ENCODE measurements around the gene PPP2R2B.
"Not testable (repeated sequence)": the region's sequence is repeated elsewhere in the genome, so short reads cannot be mapped to it uniquely, and the experiment has no call there.

Gene PPP2R2B

DNA sequence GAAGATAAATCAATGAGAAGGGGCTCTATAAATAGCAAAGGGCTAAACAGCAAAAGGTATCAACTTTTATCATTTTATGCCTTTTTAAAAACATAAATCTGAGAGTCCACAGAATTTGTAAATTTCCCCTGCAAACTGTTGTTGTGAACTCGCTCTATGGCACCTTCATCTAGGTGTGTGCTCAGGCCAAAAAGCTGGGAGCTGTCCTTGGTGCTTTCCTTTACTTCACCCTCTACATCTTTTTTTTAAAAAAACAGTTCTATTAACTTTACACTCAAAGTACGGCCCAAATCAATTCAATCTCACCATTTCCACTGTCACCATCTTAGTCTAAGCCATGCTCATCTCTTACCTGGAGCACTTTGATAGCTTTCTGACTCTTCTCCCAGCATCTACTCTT is 254.4 kb downstream of the PPP2R2B start:
- in situ Hi-C loops (cut with HindIII; ENCODE audit: low sequenced_read_pairs) = no loop called here

DNA sequence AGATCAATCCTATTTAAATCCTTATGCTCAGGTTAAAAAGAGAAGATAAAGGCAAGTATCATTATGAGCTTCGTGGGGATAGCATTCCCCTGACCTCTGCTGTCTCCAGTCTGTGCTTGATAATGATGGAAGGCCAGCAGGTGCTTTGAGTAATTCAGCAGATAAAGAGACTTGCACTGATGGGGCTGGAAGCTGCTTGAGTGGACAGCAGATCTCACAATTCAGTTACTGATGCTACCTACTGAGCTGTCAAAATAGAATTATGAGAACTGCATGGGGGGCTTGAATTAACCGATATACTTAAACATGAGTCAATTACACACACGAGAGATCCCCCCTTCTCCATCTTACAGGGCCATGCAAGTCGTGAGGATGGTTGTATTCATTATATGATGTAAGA is 254.9 kb downstream of the PPP2R2B start:
- in situ Hi-C loops (cut with HindIII; ENCODE audit: low sequenced_read_pairs) = no loop called here

DNA sequence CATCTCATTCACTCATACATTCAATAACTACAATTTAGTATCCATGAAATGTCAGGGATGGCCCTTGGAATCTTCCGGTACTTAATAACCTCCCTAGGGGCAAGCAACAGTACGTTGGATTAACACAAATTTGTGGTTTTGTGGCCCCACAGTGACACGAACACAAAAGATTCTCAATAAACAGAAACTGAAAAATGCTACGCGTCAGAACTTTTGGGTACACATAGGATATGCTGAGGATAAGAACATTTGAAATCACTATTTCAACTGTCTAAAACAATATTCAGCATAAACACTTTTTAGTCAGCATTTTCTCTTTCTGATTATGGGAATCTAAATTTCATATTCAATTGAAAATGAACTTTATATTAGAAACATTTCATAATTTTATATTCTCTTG is 255.5 kb downstream of the PPP2R2B start:
- in situ Hi-C loops (cut with HindIII; ENCODE audit: low sequenced_read_pairs) = no loop called here

DNA sequence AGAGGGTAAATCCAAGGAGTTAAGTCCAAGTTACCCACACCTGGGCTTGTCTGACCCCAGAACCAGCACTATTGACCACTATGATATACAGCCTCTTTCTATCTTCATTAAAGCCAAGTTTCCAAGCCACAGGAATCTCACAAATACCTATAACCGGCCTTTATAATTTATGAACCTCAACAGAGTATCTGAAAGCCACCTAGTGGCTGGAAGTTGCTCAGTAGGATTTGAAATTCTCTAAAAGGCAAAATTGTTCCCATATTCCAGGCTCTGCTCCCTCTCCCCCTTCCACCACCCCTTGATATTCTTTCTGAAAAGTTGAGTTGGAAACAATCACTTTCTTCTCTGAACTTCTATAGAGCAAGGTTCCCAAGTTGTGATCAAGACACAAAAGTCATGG is 256.2 kb downstream of the PPP2R2B start:
- in situ Hi-C loops (cut with HindIII; ENCODE audit: low sequenced_read_pairs) = no loop called here

DNA sequence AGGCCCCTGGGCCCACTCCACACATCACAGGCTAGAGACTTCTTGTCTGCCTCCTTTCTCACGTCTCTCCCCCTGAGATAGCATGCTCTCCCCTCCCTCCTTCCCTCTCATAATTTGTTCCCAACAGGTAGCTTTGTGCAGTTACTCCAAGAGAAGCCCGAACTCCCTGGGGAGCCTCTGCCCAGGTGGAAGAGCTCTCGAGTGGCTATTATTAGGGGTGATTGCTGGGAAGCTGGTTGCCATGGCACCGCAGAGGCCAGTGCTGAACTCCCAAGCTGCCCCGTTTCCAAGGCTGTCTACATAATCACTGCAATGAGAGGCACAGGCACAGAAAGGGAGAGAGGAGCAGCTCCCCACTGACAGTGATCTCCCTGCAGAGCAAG is 257.9 kb downstream of the PPP2R2B start:
- in situ Hi-C loops (cut with HindIII; ENCODE audit: low sequenced_read_pairs) = no loop called here

DNA sequence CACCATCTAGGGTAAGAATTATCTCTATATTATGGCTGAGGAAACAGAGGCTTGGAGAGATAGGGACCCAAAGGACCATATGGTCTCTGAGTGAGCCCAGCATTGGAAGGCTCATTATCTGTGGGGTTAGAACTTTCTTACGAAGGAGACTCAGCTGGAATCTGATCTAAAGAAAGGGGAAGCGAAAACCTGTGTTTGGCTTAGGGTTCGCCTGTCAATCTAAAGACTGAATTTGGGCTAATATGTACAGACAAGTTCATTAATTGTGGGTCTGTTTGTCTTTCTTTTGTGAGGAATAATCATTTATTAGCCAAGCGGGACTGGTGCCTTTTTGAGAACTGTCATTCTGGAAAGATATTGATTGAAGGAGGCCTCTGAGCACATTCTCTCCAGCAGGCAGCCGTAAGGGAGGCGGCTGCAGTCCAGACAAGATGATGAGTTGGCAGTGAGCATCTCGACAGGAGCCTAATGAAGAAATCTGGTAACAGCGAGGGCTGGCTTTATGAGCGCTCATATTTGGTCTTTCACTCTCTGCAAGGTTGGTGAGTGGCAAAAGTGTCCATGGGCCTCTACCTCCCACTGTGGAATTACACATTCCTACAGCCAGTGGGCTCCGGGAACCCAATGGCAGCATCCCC is 258.4 kb downstream of the PPP2R2B start:
- in situ Hi-C loops (cut with HindIII; ENCODE audit: low sequenced_read_pairs) = no loop called here

DNA sequence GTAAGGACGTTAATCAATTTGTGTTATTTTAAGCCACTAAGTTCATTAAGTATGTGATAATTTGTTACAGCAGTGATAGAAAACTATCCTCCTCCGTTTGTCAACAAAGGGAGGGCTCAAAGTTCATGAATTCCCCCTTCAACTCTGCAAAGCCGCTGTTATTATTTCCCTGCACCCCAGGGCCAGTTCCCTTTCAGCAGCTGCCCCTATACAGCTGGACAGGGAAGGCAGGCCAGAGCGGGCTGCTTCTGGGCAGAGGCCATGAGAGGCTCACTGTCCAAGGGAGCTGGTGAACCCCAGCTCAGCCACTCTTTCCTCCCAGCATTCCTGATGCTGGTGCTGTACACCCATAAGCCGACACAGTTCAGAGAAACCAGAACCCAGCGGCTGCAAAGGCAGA is 260.1 kb downstream of the PPP2R2B start:
- in situ Hi-C loops (cut with HindIII; ENCODE audit: low sequenced_read_pairs) = no loop called here

DNA sequence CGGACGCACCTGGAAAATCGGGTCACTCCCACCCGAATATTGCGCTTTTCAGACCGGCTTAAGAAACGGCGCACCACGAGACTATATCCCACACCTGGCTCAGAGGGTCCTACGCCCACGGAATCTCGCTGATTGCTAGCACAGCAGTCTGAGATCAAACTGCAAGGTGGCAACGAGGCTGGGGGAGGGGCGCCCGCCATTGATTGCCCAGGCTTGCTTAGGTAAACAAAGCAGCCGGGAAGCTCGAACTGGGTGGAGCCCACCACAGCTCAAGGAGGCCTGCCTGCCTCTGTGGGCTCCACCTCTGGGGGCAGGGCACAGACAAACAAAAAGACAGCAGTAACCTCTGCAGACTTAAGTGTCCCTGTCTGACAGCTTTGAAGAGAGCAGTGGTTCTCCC is 268.8 kb downstream of the PPP2R2B start:
- in situ Hi-C loops (cut with HindIII; ENCODE audit: low sequenced_read_pairs) = not testable (repeated sequence)

DNA sequence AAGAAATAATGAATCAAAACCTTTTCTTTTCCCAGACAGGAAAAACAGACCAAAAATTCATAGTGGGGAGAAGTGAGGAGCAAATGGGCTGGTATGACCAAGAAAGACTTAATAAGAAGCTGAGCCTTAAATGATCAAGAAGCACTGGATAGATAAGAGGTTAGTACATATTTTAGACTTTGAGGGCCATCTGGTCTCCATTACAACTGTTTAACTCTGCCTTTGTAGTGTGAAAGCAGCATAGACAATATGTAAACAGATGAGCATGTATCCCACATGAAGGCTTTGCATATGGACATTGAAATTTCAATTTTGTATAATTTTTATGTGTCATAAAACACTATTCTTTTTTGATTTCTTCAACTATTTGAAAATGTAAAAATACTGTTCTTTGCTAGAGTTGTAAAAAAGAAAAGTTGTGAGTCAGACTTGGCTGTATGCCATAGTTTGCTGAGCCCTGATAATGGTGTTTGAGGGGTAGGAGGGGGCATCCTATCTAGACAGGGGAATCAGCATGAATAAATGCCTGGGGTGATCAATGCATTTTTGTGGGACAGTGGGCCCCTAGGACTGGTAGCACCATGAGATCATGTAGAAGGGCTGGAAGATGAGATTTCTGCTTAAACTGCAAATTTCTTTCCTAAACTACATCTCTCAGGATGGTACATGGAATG is 270.8 kb downstream of the PPP2R2B start:
- in situ Hi-C loops (cut with HindIII; ENCODE audit: low sequenced_read_pairs) = no loop called here

DNA sequence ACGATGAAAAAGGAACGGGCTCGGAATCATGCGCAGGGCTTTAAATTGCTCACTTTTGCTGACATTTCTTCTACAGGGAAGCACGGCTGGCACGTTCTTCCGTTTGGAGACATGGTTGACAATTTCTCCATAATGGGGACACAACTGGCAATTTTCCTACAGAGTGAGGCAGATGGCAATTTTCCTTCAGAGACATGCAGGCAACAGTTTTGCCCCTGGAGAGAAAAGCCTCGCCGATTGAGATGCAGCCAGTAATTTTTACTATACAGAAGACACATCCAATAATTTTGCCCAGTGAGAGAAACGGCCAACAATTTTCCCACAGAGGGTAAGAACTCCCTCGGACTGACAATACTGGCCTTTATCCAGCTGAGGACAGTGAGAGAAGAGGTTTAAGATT is 271.7 kb downstream of the PPP2R2B start:
- in situ Hi-C loops (cut with HindIII; ENCODE audit: low sequenced_read_pairs) = no loop called here

DNA sequence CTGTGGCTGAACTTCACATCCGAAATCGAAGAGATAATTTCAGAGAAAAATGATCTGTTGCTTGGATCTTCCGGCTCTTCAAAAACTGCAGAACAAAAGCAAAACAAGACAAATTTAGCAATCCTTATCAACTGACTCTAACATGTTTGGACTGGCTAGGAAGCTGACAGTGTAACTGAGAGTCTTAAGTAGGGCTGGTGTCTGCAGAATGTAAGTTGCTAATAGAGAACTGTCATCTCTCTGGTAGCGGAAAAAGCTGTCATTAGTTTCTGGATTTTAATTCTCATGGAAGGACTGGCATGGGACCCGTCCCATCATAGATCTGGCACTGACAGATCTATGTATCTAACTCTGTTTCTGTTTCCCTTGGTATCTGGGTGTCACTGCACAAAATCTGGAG is 278.2 kb downstream of the PPP2R2B start:
- in situ Hi-C loops (cut with HindIII; ENCODE audit: low sequenced_read_pairs) = no loop called here

DNA sequence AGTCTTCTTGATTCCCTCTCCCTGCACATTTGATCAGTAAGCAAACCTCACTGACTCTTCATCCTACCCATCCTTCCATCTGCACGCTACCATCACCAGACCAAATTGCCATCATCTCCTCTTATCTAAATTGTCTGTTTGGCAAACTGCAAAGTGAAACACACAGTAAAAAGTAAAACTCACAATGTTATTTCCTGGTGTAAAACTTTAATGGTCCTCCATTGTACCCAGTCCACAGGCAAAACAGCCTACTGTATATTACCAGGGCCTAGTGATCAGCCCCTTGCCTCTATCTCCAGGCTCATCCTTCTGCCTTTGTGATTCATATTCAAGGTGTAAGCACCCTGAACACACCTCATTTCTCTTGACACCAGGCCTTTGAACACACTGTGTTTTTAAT is 279.3 kb downstream of the PPP2R2B start:
- in situ Hi-C loops (cut with HindIII; ENCODE audit: low sequenced_read_pairs) = no loop called here

DNA sequence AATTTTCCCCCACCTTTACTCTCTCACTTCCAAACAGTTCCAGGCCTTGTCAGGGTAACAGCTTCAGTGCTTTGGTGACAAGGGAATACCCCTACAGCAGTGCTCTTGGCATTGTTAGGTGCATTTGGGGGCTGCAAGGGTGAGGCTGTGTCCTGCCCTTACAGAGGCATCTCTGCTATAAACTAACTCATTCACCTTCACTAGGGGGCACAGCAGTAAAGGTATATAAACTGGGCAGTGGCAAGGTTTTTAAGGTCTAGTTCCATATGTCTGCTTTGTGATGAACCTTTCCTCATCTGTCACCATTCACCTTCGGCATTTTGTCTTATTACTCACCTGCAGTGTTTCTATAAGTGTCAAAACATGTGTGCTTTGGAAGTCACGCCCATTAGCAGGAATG is 283.5 kb downstream of the PPP2R2B start:
- in situ Hi-C loops (cut with HindIII; ENCODE audit: low sequenced_read_pairs) = no loop called here

DNA sequence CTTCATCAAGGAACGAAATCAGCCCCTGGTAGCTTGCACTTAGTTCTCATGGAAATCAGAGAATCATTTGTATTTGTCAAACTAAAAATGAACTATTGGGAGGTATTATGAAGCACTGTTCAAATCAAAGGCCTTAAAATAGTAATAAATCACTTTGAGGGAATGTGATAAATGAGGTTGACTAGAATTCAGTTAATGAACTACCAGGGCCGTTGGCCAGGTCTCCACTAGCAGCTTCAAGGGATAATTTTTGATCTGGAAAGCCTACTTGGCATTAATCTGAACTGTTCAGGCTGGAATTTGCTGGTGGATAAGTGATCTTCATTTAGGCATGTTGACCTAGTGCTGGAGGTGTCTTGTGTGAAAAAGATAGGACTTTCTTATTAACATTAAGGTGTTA is 286.2 kb downstream of the PPP2R2B start:
- in situ Hi-C loops (cut with HindIII; ENCODE audit: low sequenced_read_pairs) = no loop called here

DNA sequence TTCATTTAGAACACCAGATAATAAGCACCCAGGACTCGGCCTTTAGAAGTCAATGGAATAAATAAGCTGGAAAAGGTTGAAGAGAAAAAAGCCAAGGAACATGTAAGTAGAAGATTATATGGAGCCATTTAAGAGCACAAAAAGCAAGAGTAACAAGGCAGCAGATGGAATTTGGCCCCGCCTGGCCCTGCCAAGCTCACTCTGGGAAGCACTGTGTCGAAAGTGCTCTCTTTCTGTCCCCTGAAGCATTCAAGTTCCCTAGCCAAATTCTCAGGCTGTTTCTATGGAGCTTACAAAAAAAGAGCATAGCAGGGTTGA is 289.6 kb downstream of the PPP2R2B start:
- in situ Hi-C loops (cut with HindIII; ENCODE audit: low sequenced_read_pairs) = no loop called here

DNA sequence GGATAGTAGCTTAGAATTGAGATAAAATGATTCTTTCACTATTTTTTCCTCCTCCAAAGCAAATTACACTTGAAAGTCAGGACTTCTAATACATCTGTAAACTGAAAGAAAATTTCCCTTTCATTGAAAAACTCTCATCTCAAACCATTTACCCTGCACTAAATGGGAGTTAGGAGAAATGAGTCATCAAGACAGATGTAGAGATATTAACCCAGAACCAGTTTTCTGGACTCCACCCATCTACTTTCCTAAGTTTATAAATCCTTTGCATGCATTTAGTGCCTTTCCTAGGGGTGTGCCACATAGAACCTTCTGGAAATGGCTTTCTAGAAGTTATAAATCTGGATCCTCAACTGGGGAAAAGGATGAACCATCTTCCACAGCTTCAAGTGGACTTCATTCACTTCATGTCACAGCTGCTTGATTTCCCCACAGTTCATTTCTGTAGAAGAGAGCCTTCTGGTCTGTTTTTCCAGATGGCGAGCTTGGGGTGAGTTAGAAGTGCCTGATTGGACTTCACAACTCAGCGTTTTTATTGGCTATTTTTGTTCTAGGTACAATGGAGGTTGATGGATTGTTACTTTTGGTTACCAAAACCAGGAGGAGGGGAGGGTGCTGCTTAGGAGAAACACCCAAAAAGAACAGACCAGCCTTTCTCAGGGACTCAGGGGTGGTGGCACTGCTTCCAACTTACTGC is 290.1 kb downstream of the PPP2R2B start:
- in situ Hi-C loops (cut with HindIII; ENCODE audit: low sequenced_read_pairs) = no loop called here

DNA sequence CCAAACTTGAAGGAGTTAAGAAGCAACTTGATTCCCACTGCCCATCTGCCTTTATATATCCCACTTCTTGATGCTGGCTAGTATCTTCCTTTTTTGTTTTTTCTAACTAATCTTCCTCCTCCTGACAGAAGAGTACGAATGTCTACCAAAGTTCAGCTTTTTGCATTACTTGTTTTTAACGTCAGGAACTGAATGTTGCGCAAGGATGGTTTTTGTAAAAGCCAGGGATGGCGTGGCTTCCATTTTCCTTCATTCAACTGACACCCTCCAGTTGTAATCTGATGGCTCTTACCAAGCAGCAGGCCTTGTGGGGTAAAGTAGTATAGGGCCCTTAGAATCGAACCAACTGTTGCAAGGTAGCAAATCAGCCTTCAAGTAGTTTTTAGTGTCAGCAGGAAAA is 291.8 kb downstream of the PPP2R2B start:
- in situ Hi-C loops (cut with HindIII; ENCODE audit: low sequenced_read_pairs) = no loop called here

DNA sequence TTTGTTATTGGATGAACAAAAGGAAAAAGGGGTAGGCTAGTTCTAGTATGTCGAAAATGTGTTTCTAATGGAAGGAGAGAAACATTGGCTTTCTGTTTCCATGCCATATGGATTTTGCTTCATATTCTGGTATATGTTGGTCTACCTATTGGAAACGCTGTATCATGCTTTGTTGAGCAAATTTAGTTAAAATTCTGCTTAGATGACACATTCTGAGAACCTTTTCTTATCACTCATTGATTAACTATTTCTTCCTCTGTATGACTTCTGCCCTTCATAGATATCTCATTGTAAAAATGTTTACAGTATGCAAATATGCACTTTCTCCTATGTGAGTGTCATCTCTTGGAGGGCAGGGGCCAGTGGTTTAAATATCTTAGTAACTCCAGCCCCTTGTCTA is 293.8 kb downstream of the PPP2R2B start:
- in situ Hi-C loops (cut with HindIII; ENCODE audit: low sequenced_read_pairs) = no loop called here

DNA sequence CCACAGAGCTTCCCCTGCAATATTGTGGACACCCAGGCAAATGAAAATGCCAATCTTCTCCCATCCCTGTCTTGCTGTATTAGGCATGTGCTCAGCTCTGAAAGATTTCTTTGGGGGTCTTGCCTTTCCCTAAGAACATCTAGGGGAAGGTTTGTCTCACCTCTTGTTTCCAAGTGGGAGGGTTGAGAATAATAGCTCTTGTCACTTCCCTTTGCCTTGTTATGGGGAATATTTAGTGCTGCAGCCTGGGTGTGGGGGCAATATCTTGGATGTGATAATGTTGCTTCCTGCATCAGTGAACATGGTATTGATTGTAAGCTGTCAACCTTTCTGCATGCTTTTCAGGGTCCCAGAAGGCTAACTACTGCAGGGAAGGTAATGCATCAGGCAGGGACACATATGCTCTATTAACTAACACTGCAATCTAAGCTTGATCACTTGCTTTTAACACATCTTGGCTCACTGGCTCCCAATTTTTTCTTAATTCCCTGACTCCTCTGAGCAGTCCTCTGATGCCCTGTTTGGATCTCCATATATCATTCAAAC is 296.4 kb downstream of the PPP2R2B start:
- in situ Hi-C loops (cut with HindIII; ENCODE audit: low sequenced_read_pairs) = no loop called here

DNA sequence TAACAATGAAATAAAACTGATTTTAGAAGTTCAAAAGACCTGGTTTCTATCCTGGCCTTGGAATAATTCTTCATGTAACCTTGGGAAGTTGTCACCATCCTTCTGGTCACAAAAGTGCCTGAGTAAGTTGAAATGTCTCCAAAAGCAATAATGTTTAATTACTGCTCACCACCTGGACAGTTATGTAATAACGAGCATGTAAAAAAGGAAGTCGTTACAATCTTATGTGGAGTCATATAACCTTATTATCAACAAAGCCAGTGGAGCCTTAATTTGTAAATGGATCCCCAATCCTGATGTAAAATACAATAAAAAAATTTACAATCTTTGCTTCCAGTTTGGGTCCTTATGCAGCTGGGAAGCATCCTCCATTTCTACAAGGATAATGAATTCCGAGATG is 298.3 kb downstream of the PPP2R2B start:
- in situ Hi-C loops (cut with HindIII; ENCODE audit: low sequenced_read_pairs) = no loop called here

DNA sequence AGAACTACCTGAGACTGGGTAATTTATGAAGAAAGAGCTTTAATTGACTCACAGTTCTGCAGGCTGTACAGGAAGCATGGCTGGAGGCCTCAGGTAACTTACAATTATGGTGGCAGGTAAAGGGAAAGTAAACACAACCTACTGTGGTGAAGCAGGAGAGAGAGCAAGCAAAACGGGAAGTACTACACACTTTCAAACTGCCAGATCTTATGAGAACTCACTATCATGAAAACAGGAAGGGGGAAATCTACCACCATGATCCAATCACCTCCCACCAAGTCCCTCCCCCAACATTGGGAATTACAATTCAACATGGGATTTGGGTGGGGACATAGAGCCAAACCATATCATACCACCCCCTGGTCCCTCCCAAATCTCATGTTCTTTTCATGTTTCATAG is 303.8 kb downstream of the PPP2R2B start:
- in situ Hi-C loops (cut with HindIII; ENCODE audit: low sequenced_read_pairs) = no loop called here

DNA sequence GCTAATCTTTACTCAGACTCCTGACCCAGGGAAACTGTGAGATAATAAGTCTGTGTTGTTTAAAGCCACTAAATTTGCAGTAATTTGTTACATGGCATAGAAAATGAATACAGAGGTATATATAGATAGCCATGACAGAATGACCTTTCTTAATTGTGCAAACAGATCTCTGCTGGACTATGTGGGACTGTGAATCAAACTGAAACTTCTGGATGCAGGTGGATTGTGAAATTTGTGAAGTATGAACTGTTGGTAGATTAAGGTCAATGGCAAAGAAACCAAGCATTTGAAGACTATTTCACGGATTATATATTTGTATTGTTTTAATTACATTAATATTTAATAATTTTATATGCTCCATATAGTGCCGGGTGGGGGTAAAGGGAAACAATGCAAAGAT is 310.4 kb downstream of the PPP2R2B start:
- in situ Hi-C loops (cut with HindIII; ENCODE audit: low sequenced_read_pairs) = no loop called here
